HG02610 (cell line): ENCODE results near the gene PRMT2.

Source experiments
- ATAC-seq: cut with Tn5 transposase; IDR thresholded peaks from one replicate; pipeline ENCODE4 v1.9.1; 2021; ENCODE audit warnings: mild to moderate bottlenecking, moderate library complexity; ENCODE audit not compliant: unreplicated experiment

The PRMT2 gene

GRCh38 chr21:46635324-46636180 lies at the start of gene PRMT2:
Gene PRMT2, plus strand, starts transcription at chr21:46635674. Its CDS starts 1,278 bp downstream, at chr21:46636952.
- peak; percentile 89 for ATAC-seq

DNA sequence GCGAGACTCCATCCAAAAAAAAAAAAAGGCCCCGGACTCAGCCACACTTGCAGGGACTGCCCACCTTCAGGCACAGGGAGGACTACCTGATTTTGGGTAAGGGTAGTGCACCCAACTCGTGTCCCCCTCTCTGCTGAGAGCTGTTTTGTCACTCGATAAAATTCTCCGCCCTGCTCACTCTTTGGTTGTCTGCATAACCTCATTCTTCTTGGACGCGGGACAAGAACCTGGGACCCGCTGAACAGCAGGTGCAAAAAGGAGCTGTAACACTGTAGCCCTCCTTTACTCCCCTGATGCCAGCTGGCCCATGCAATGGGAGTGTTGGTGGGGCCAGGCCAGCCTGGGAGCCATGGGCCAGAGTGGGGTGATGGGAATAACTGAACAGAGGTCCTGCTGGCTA lies 41.2 kb upstream of the PRMT2 start:
- ATAC-seq = no peak

GRCh38 chr21:46596201-46596600 lies 39.3 kb upstream of the PRMT2 start:
- ATAC-seq = no peak

DNA sequence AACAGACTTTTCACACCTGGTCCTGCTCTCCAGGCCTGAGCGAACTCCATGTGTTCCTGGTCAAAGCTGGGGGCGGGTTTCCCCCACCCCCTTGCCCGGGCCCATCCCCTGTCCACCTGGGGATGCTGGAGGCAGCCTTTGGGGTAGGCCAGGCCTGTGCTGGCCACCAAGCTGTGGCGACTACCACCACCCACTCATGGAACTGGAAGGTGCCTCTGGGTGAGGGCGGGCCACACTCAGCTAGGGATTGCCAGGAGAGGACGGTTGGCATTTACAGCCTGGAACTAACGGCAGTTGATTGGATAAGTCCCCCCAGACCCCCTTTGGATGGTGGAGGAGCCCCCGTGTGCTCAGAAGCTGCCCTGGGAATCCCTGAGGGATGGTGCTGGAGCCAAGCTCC lies 38.4 kb upstream of the PRMT2 start:
- no peak for ATAC-seq

DNA sequence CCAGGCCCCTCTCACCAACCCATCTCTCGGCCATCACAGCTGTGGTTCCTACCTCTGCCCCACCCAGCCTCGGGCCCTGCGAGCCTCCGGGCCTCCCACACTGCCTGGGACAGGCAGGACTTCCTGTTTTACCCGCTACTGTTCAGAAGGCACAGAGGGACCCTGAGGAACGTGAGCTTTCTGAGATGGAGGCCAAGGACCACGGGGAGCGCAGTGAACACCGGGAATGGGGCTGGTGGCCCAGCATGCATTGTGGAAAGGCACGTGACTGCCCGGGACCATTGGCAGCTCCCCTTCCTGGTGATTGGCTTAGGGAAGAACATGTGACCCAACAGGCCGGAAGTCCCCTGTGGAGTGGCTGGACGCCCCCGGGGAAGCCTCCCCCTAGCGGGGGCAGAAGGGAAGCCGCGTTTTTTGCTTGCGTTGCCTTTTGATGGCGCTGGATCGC lies 37.6 kb upstream of the PRMT2 start:
- no peak for ATAC-seq

- no peak for ATAC-seq
These were observed 36.6 kb upstream of the PRMT2 start for GRCh38 chr21:46598581-46599572.

- no peak for ATAC-seq
These were observed 35.2 kb upstream of the PRMT2 start for GRCh38 chr21:46600305-46600704.

DNA sequence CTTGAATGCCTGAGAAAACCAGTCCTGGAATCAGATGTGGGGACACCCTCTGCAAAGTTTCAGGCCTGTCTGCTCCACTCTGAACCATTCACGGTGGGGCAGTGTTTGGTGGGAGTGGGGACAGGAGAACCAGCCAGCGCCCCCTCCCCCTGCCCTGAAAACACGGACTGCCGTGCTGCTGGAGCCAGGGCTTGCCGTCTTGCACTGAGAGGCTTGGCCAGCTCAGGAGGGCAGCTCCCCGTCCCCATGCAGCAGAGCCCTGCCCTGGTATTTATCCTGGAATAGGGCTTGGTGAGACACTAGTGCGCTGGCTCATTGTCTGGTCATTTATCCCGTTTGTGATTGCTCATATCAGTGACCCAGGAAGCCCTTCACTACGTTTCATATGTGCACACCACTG lies 34.5 kb upstream of the PRMT2 start:
- no peak for ATAC-seq

- ATAC-seq = no peak
These were observed 32.2 kb upstream of the PRMT2 start for GRCh38 chr21:46603228-46603627.

DNA sequence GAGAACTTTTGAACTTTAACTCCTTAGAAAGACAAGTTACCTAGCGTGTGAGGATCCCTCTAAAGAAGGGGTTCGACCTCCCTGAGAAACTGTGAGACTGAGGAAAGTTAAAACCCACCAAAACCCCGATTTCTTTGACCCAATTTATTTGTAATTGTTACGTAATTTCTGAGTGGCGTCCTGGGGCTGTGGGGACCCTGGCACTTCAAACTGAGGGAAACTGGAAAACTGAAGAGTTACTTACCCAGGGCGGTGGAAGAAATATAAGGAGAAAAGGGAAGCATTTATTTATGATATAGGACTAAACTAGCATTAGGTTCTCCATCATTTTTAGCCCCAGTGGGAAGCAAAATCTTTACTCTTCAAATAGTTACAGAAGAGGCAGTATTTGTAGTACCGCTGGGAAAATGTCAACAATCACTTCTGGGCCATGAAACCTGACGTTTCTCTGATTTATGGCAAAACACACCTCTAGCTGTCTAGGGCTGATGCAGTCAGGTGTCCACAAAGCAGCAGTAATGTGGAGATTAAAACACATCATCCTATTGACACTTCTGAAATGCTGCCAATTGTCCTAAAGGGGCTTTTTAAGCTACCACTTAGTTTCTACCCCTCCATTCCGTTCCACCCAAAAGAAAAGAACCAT lies 31.0 kb upstream of the PRMT2 start:
- no peak for ATAC-seq

GRCh38 chr21:46604975-46605766 lies 30.3 kb upstream of the PRMT2 start, which contains the start of gene S100B:
Gene S100B, minus strand, starts transcription at chr21:46605082. Its CDS starts 2,667 bp downstream, at chr21:46602415.
- no peak for ATAC-seq

GRCh38 chr21:46605767-46606426 lies 29.6 kb upstream of the PRMT2 start:
- ATAC-seq = peak; percentile 59

DNA sequence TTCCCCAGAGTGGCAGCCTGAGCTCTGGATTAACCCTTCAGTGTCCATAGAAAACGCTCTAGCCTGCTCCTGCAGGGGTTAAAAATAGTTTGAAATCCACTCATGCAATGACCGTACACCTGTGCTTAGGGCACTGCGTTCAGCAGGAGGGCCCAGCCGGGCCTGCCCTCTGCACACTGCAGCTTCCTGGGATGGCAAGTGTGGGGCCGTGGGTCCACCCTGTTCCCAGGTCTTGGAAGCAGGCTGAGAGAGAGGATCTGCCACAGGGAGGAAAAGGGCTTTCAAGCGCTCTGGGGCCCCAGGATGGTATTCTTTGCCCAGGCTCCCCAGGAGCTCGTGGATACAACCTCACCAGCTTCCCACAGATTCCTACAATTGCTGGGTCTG lies 29.1 kb upstream of the PRMT2 start:
- ATAC-seq = no peak

GRCh38 chr21:46607636-46608035 lies 27.8 kb upstream of the PRMT2 start:
- ATAC-seq = no peak

DNA sequence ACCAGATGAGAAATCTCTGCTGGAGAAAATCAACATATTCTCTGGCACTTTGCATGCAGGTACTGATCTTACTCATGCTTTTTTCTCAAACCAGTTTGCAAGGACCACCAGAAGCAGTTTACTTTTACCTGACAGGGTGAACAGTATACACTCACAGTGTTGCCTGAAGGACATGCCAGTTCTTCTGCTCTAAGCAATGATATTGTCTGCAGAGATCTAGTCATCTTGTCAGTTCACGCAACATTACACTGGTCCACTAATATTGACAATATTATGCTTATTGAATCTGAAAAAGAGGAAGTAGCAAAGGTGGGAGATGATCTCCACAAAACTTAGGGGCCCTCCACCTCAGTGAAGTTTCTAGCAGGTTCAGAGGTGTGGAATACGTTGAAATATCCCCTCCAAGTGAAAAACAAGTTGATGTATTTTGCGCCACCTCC lies 26.8 kb upstream of the PRMT2 start:
- ATAC-seq = peak; percentile 46

DNA sequence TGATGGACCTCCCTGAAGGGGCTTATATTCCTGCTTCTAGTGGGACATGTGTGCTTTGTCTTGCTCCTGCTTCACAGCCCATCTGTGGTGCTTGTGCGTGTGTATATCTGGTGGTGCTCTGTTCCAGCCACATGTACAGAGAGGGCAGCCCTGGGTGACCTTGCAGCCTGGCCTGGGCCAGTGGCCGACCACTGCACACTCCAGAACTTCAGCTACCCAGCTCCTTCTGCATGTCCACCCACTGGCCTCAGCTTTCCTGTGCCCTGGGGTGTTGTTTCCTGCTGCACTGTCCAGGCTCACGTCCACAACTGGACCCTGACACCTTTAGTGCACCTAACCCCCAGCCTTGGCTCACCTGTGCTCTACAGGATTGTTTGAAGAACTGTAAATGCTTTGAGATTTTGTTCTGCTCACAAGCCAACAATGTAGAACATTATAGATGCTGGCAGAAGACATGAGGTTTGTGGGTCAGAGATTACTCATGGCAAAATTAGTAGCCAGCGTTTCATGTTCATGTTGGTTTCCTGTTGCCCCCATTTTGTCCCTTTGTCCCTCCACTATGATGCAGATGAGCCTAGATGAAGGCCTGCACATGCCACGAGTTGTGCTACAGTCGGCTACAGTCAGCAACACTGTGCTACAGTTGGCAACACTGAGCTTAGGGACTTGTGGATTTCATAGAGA lies 25.3 kb upstream of the PRMT2 start:
- ATAC-seq = no peak

DNA sequence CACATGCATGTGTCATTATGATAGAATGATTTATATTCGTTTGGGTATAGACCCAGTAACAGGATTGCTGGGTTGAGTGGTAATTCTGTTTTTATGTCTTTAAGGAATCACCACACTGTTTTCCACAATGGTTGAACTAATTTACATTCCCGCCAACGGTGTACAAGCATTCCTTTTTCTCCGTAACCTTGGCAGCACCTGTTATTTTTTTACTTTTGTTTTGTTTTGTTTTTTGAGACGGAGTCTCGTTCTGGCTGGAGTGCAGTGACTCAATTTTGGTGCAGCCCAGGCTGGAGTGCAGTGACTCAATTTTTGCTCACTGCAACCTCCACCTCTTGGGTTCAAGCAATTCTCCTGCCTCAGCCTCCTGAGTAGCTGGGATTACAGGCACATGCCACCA lies 22.1 kb upstream of the PRMT2 start:
- ATAC-seq = no peak

DNA sequence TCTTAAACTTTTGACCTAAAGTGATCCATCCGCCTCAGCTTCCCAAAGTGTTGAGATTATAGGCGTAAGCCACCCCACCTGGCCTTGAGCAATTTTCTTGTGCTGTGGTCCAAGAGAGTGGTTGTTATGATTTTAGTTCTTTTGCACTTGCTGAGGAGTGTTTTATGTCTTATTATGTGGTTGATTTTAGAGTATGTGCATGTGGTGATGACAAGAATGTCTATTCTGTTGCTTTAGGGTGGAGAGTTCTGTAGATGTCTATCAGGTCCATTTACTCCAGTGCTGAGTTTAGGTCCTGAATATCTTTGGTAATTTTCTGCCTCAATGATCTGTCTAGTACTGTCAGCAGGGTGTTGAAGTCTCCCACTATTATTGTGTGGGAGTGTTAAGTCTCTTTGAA lies 19.4 kb upstream of the PRMT2 start:
- ATAC-seq = no peak

GRCh38 chr21:46616656-46617055 lies 18.8 kb upstream of the PRMT2 start:
- ATAC-seq = no peak
